Stomach (tissue), 4 donors: ENCODE data around the gene PPP5C.
"Not testable (repeated sequence)": the region's sequence is repeated elsewhere in the genome, so short reads cannot be mapped to it uniquely, and the experiment has no call there.

Experiments used
- POLR2A ChIP-seq, 4 donors: fragments of 450-650 bp; IDR thresholded peaks; one replicate each; pipeline ENCODE4 v1.6.1; 2016; ENCODE audit warnings: antibody characterized with exemption in 4 of 4, control low read depth in 2 of 4, mild to moderate bottlenecking in 1 of 4, moderate library complexity in 1 of 4
- POLR2AphosphoS5 ChIP-seq, 3 donors: sonication (generic); formaldehyde crosslinking; IDR thresholded peaks; one replicate each; pipeline ENCODE4 v1.6.1; 2016; ENCODE audit warnings: antibody characterized with exemption in 3 of 3
- TF ChIP-seq, protein P1 (sequence below), 7 experiments: fragments of 450-650 bp in 4 of 7; fragments of 200-600 bp in 3 of 7; sonication (generic) in 3 of 7; IDR thresholded peaks; one replicate each; pipeline ENCODE4 v1.5.1; 2016 to 2019; ENCODE audit warnings: antibody characterized with exemption in 7 of 7, control low read depth in 2 of 7, mild to moderate bottlenecking in 1 of 7

DNA sequence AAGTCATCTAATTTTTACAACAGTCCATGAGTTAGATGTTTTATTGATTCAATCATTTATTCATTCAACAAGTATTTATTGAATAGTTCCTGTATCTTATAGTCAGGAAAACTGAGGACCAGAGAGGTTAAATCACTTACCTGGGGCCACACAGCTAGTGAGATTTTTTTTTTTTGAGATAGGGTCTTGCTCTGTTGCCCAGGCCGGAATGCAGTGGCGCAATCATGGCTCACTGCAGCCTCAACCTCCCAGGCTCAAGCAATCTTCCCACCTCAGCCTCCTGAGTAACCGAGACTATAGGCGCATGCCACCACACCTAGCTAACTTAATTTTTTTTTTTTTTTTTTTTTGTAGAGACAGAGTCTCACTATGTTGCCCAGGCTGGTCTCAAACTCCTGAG is 88.8 kb downstream of the PPP5C start:
- not testable (repeated sequence) for TF ChIP-seq POLR2A, POLR2AphosphoS5 (IDR thresholded peaks at IDR 0.05)
- TF ChIP-seq, protein P1, sequence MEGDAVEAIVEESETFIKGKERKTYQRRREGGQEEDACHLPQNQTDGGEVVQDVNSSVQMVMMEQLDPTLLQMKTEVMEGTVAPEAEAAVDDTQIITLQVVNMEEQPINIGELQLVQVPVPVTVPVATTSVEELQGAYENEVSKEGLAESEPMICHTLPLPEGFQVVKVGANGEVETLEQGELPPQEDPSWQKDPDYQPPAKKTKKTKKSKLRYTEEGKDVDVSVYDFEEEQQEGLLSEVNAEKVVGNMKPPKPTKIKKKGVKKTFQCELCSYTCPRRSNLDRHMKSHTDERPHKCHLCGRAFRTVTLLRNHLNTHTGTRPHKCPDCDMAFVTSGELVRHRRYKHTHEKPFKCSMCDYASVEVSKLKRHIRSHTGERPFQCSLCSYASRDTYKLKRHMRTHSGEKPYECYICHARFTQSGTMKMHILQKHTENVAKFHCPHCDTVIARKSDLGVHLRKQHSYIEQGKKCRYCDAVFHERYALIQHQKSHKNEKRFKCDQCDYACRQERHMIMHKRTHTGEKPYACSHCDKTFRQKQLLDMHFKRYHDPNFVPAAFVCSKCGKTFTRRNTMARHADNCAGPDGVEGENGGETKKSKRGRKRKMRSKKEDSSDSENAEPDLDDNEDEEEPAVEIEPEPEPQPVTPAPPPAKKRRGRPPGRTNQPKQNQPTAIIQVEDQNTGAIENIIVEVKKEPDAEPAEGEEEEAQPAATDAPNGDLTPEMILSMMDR (IDR thresholded peaks at IDR 0.05), result not testable (repeated sequence)
